Measurements from ENCODE around the gene RGS17.
"Not testable (repeated sequence)": the region's sequence is repeated elsewhere in the genome, so short reads cannot be mapped to it uniquely, and the experiment has no call there.

Gene RGS17

GRCh38 chr6:153123801-153124200 is 7.3 kb downstream of the RGS17 start:
- DNase-seq = no peak

- DNase-seq = no peak
Measured at GRCh38 chr6:153121311-153121710, 9.8 kb downstream of the RGS17 start.

- DNase-seq = no peak
Measured at GRCh38 chr6:153117986-153118879, 12.8 kb downstream of the RGS17 start.

- DNase-seq = not testable (repeated sequence)
Measured at GRCh38 chr6:153111082-153111481, 20.0 kb downstream of the RGS17 start.

- not testable (repeated sequence) for DNase-seq
Measured at GRCh38 chr6:153110612-153111011, 20.5 kb downstream of the RGS17 start.

GRCh38 chr6:153108315-153108714 is 22.8 kb downstream of the RGS17 start:
- no peak for DNase-seq

GRCh38 chr6:153106021-153106420 is 25.1 kb downstream of the RGS17 start:
- no peak for DNase-seq

GRCh38 chr6:153104220-153104619 is 26.9 kb downstream of the RGS17 start:
- no peak for DNase-seq

- no peak for DNase-seq
Measured at GRCh38 chr6:153103319-153103655, 27.8 kb downstream of the RGS17 start.

GRCh38 chr6:153102605-153103318 is 28.3 kb downstream of the RGS17 start:
- DNase-seq = no peak

GRCh38 chr6:153101461-153101860 is 29.6 kb downstream of the RGS17 start:
- no peak for DNase-seq

GRCh38 chr6:153099636-153100035 is 31.4 kb downstream of the RGS17 start:
- no peak for DNase-seq

- no peak for DNase-seq
Measured at GRCh38 chr6:153096792-153097191, 34.3 kb downstream of the RGS17 start.

GRCh38 chr6:153096031-153096430 is 35.1 kb downstream of the RGS17 start:
- DNase-seq = no peak

GRCh38 chr6:153092082-153093013 is 38.7 kb downstream of the RGS17 start:
- DNase-seq = no peak

- DNase-seq = no peak
Measured at GRCh38 chr6:153090241-153090930, 40.7 kb downstream of the RGS17 start.

- no peak for DNase-seq
Measured at GRCh38 chr6:153088796-153089195, 42.3 kb downstream of the RGS17 start.

- no peak for DNase-seq
Measured at GRCh38 chr6:153087436-153087835, 43.6 kb downstream of the RGS17 start.

- no peak for DNase-seq
Measured at GRCh38 chr6:153086225-153086990, 44.7 kb downstream of the RGS17 start.

GRCh38 chr6:153085239-153085638 is 45.8 kb downstream of the RGS17 start:
- DNase-seq = no peak

- no peak for DNase-seq
Measured at GRCh38 chr6:153084393-153084792, 46.7 kb downstream of the RGS17 start.

- DNase-seq = no peak
Measured at GRCh38 chr6:153083869-153084268, 47.2 kb downstream of the RGS17 start.

Measured in NCI-H1436 (cell line).